ENCODE results near the gene PRDM16.

PRDM16 gene

DNA sequence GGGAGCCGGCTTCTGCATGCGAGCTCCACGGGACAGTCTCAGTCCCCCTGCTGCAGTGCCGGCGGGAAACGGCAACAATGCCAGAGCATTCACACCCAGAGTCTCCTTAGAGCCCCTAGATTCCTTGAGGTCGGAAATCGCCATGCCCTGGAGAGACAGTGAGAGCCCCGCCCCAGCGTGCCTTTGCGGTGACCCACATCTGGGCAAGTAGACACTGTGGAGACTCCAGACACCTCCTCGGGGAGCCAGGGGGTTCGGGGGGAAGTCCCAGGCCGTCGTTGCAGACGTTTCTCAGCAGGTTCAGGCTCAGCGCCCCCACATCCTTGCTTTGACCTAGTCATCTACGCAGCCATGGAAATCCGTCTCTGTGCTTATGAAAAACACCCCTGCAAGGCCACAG lies 304.2 kb downstream of the PRDM16 start:
- ATAC-seq = no peak

DNA sequence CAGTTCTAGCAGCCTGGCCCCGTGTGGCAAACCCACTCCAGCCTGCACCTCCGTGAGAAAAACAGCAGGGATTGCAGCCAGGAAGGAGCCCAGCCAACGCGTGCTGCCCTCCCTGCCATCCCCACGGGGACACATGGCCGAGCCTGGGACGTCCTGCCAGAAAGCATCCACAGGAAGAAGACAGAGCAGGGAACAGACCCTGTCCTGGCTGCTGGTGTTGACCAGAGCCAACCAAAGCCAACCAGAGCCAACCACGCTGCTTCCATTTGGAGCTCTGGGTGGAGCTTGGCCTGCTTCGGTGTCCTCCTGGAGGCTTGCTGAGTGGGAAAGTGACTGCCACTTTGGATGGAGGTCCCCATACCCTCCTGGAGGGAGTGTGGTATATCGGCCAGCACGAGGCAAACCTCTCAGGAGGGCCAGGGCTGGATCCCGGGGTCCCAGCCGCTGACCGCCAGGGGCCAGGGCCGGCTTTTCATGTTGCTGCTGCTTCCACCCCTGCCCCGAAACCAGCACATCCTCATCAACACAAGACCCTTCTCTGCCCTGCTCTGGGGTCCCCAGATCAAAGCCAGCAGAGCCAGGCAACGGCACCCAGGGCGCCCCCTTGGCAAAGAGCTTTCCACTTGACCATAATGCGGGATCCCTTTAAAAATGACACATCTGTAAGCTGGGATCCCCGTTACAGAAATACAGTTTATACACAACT lies 304.9 kb downstream of the PRDM16 start:
- TF ChIP-seq SNAI2 (CRISPR knock-in tag; IDR thresholded peaks at IDR 0.05) (no peak), TSHZ2 (CRISPR knock-in tag; IDR thresholded peaks at IDR 0.05) (no peak), OSR1 (CRISPR knock-in tag; IDR thresholded peaks at IDR 0.05) (no peak), CREB5 (CRISPR knock-in tag; IDR thresholded peaks at IDR 0.05; ENCODE audit: low read depth) (no peak), ARNTL (CRISPR knock-in tag; IDR thresholded peaks at IDR 0.05; ENCODE audit: borderline replicate concordance, low read depth) (no peak), ESRRG (CRISPR knock-in tag; IDR thresholded peaks at IDR 0.05) (no peak)
- no peak for ATAC-seq

More for the DNA sequence above, 304.2 kb downstream of the PRDM16 start:
- TF ChIP-seq OSR1 (CRISPR knock-in tag; IDR thresholded peaks at IDR 0.05) (no peak), TCF4 (CRISPR knock-in tag; IDR thresholded peaks at IDR 0.05; ENCODE audit: borderline replicate concordance) (no peak)

GRCh38 chr1:3375245-3375644 lies 306.2 kb downstream of the PRDM16 start:
- TF ChIP-seq TSHZ2 (CRISPR knock-in tag; IDR thresholded peaks at IDR 0.05) (no peak), SNAI2 (CRISPR knock-in tag; IDR thresholded peaks at IDR 0.05) (no peak), GLIS3 (CRISPR knock-in tag; IDR thresholded peaks at IDR 0.05) (no peak)
- ATAC-seq = no peak

DNA sequence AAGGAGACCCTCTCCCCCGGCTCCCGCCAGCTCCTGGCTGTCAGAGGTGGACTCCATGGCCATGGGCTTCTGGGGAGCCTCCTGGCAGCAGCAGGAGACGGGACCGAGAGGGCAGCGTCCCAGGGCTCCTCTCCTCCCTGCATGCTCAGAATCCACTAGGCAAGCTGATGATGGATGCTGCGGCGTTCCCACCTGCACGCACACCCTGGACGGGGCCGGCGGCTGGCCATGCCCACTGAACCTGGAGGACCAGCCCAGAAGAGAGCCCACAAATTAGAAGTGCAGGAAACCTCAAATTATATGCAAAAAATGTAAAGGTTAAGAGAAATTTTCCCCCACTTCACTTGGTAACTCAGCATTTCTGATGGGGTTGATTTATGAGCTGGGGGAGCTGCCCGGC lies 308.2 kb downstream of the PRDM16 start:
- ATAC-seq = no peak
- TF ChIP-seq ZC3H10 (CRISPR knock-in tag; IDR thresholded peaks at IDR 0.05) (no peak), ZNF70 (CRISPR knock-in tag; IDR thresholded peaks at IDR 0.05) (no peak), RARB (CRISPR knock-in tag; IDR thresholded peaks at IDR 0.05) (no peak), CSRNP3 (CRISPR knock-in tag; IDR thresholded peaks at IDR 0.05) (no peak), PPARA (CRISPR knock-in tag; IDR thresholded peaks at IDR 0.05; ENCODE audit: borderline replicate concordance) (no peak), TCF4 (CRISPR knock-in tag; IDR thresholded peaks at IDR 0.05; ENCODE audit: borderline replicate concordance) (no peak), SNAI2 (CRISPR knock-in tag; IDR thresholded peaks at IDR 0.05) (no peak), ARNTL (CRISPR knock-in tag; IDR thresholded peaks at IDR 0.05; ENCODE audit: borderline replicate concordance, low read depth) (no peak), ZNF565 (CRISPR knock-in tag; conservative IDR thresholded peaks at IDR 0.05; ENCODE audit: low read depth) (no peak), TSHZ2 (CRISPR knock-in tag; IDR thresholded peaks at IDR 0.05) (no peak), ISL1 (CRISPR knock-in tag; IDR thresholded peaks at IDR 0.05) (no peak), CREB5 (CRISPR knock-in tag; IDR thresholded peaks at IDR 0.05; ENCODE audit: low read depth) (no peak), ESRRG (CRISPR knock-in tag; IDR thresholded peaks at IDR 0.05) (no peak), BACH2 (CRISPR knock-in tag; IDR thresholded peaks at IDR 0.05; ENCODE audit: borderline replicate concordance) (no peak)
- TF ChIP-seq, protein P1, sequence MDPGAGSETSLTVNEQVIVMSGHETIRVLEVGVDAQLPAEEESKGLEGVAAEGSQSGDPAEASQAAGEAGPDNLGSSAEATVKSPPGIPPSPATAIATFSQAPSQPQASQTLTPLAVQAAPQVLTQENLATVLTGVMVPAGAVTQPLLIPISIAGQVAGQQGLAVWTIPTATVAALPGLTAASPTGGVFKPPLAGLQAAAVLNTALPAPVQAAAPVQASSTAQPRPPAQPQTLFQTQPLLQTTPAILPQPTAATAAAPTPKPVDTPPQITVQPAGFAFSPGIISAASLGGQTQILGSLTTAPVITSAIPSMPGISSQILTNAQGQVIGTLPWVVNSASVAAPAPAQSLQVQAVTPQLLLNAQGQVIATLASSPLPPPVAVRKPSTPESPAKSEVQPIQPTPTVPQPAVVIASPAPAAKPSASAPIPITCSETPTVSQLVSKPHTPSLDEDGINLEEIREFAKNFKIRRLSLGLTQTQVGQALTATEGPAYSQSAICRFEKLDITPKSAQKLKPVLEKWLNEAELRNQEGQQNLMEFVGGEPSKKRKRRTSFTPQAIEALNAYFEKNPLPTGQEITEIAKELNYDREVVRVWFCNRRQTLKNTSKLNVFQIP (CRISPR knock-in tag; IDR thresholded peaks at IDR 0.05; ENCODE audit: borderline replicate concordance, low read depth) = no peak
